Vagina (tissue), 2 donors: ENCODE measurements around the gene POLE4.

ENCODE experiments used
- CTCF ChIP-seq, 3 experiments: fragments of 450-650 bp in 2 of 3; fragments of 200-600 bp in 1 of 3; sonication (generic) in 1 of 3; IDR thresholded peaks; one replicate each; pipeline ENCODE4 v1.5.1; 2017 to 2019; ENCODE audit warnings: antibody characterized with exemption in 3 of 3, mild to moderate bottlenecking in 2 of 3, moderate library complexity in 2 of 3
- POLR2AphosphoS5 ChIP-seq, 2 donors: sonication (generic); formaldehyde crosslinking; IDR thresholded peaks; one replicate each; pipeline ENCODE4 v1.9.0; 2017; ENCODE audit warnings: antibody characterized with exemption in 2 of 2, mild to moderate bottlenecking in 2 of 2, low read depth in 1 of 2; ENCODE audit not compliant: insufficient read depth in 1 of 2

DNA sequence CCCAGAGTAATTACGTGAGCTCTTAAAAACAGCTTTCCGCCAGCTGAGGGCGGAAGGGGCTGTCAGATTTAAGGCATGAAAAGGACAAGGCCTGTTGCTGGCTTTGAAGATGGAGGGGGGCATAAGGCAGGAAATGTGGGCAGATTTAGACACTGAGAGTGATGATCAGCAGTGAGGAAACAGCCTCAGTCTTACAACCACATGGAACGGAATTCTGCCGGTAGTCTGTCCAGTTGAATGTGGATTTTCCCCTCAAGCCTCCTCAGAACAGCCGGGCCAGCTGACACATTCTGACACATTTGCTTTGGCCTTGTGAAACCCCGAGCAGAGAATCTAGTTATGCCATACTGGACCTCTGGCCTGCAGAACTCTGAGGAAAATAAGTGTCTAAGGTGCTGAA lies 16.6 kb downstream of the POLE4 start:
- TF ChIP-seq POLR2AphosphoS5 (IDR thresholded peaks at IDR 0.05; ENCODE audit: insufficient read depth in 1 of 2, low read depth in 1 of 2), result no peak
- no peak for TF ChIP-seq CTCF (IDR thresholded peaks at IDR 0.05)
